Body of pancreas (tissue), 4 donors: ENCODE results near the gene CAPN10.

Experiments
- POLR2A ChIP-seq, 3 donors: fragments of 450-650 bp; IDR thresholded peaks; one replicate each; pipeline ENCODE4 v1.6.1; 2016; ENCODE audit warnings: antibody characterized with exemption in 3 of 3, mild to moderate bottlenecking in 2 of 3
- TF ChIP-seq, protein P1 (sequence below), 7 experiments: fragments of 450-650 bp in 4 of 7; fragments of 200-600 bp in 3 of 7; sonication (generic) in 3 of 7; IDR thresholded peaks; one replicate each; pipeline ENCODE4 v1.5.1; 2016 to 2019; ENCODE audit warnings: antibody characterized with exemption in 7 of 7

DNA sequence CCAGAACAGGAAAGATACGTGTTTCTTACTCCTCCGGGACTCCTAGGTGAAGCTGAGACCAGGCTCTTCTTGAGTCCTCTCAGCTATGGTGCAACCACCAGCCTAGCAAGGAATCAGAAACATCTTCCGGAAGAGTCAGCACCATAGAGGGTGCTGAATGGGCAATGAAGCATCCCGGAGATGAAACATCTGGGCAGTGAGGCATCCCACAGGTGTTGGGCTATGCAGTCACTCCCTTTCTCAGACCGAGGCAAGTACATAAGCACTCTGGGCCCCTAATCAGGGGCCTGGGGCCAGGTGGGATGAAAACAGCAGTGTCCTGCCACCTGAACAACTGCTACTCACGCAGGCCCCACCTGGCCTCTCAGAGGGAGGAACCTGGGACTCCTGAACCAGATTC is 1.4 kb upstream of the CAPN10 start:
- TF ChIP-seq POLR2A (IDR thresholded peaks at IDR 0.05) = no peak
- TF ChIP-seq, protein P1, sequence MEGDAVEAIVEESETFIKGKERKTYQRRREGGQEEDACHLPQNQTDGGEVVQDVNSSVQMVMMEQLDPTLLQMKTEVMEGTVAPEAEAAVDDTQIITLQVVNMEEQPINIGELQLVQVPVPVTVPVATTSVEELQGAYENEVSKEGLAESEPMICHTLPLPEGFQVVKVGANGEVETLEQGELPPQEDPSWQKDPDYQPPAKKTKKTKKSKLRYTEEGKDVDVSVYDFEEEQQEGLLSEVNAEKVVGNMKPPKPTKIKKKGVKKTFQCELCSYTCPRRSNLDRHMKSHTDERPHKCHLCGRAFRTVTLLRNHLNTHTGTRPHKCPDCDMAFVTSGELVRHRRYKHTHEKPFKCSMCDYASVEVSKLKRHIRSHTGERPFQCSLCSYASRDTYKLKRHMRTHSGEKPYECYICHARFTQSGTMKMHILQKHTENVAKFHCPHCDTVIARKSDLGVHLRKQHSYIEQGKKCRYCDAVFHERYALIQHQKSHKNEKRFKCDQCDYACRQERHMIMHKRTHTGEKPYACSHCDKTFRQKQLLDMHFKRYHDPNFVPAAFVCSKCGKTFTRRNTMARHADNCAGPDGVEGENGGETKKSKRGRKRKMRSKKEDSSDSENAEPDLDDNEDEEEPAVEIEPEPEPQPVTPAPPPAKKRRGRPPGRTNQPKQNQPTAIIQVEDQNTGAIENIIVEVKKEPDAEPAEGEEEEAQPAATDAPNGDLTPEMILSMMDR (IDR thresholded peaks at IDR 0.05) = no peak
